Colonic mucosa (tissue), 4 donors: ENCODE results near the gene DDX59. TPM values are rescaled to one million over a fixed set of nuclear protein-coding genes. Genes with fewer than 3 reads are reported as not detected.

Source experiments
- DNase-seq: peaks from one replicate; pipeline ENCODE4 v3.0.0-alpha.2; 2020
- H3K27ac ChIP-seq: fragments of 200-600 bp; one replicate; pipeline ENCODE4 v1.8.0; 2021
- H3K27me3 ChIP-seq: fragments of 200-600 bp; one replicate; pipeline ENCODE4 v1.8.0; 2021
- H3K36me3 ChIP-seq: fragments of 200-600 bp; one replicate; pipeline ENCODE4 v1.8.0; 2021
- H3K4me1 ChIP-seq: fragments of 200-600 bp; one replicate; pipeline ENCODE4 v1.8.0; 2021; ENCODE audit warnings: mild to moderate bottlenecking
- H3K4me3 ChIP-seq: fragments of 200-600 bp; one replicate; pipeline ENCODE4 v1.8.0; 2021
- H3K9ac ChIP-seq, 2 donors: one replicate each; pipeline ENCODE4 v1.7.0; 2013; ENCODE audit warnings: control low read depth in 2 of 2, low read depth in 2 of 2, low read length in 2 of 2
- H3K9me3 ChIP-seq: fragments of 200-600 bp; one replicate; pipeline ENCODE4 v1.8.0; 2021
- CTCF ChIP-seq: fragments of 200-600 bp; IDR thresholded peaks from one replicate; pipeline ENCODE4 v1.8.0; 2022; ENCODE audit warnings: antibody characterized with exemption, mild to moderate bottlenecking
- intact Hi-C: fragments of 100-400 bp; cut with DNase I; formaldehyde crosslinking; loops from one replicate; pipeline ENCODE4 v1.14.1; 2022
- total RNA-seq, 2 donors: library from RNA; stranded (reverse); fragmentation: NEBNext Ultra II Directional in 1 of 2; extraction: Animal tissue kit (Norgen Biotek cat#: 25700) in 1 of 2; gene quantifications; one replicate each; pipeline ENCODE4 v1.2.1, GENCODE V29; 2021
- donor health status: healthy.
- donor health status: DM: no; HTN: no; CAD: no.
- donor health status: DM: no; HTN: no; CAD: no.

DDX59 gene
- total RNA-seq, 2 donors from 2014 or later, result 10.2 to 14.6 TPM

- Histone ChIP-seq H3K36me3 (no peaks in the 10 kb centered on the region), H3K4me3 (no peak overlapping the region), H3K9ac (no peak overlapping the region), H3K27ac (no peak overlapping the region), H3K4me1 (no peaks in the 10 kb centered on the region), H3K27me3 (no peaks in the 10 kb centered on the region), H3K9me3 (no peaks in the 10 kb centered on the region)
- no peak for TF ChIP-seq CTCF
- intact Hi-C loops, result loop anchor here (10.0 kb wide), 1 partner anchor 104 kb away; no protein-coding TSS in a partner anchor
- DNase-seq, result no peak
Measured at GRCh38 chr1:200681231-200681630, 11.5 kb upstream of the DDX59 start.

DNA sequence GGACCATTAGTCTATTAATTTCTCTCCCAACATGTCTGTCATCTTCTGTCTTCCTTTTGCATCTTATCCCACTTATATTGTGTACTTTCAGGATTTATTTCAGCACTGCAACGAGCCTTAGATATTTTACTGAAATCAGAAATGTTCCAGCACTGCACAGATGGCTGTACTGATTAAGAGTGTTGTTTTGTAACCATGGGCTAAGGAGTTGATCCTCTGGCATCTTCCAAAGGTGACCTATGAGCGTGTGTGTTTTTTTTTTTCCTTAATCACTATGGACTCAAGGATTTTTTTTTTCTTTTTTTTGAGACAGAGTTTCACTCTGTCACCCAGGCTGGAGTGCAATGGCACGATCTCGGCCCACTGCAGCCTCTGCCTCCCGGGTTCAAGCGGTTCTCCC lies 7.1 kb upstream of the DDX59 start:
- no peak for TF ChIP-seq CTCF
- H3K9me3 ChIP-seq, result no peaks in the 10 kb centered on the region
- no peaks in the 10 kb centered on the region for H3K36me3 ChIP-seq
- no peak overlapping the region for H3K9ac ChIP-seq
- no peak overlapping the region for H3K27ac ChIP-seq
- DNase-seq, result no peak
- H3K27me3 ChIP-seq, result no peaks in the 10 kb centered on the region
- intact Hi-C loops, result no loop called here
- no peaks in the 10 kb centered on the region for H3K4me1 ChIP-seq
- H3K4me3 ChIP-seq, result no peak overlapping the region

- no peak overlapping the region for H3K27ac ChIP-seq
- no peak for TF ChIP-seq CTCF
- H3K36me3 ChIP-seq, result no peaks in the 10 kb centered on the region
- H3K9ac ChIP-seq, result no peak overlapping the region
- intact Hi-C loops, result no loop called here
- H3K4me1 ChIP-seq, result peaks cover 3% of the 10 kb centered on the region
- H3K4me3 ChIP-seq, result no peak overlapping the region
- H3K9me3 ChIP-seq, result no peaks in the 10 kb centered on the region
- no peak for DNase-seq
- H3K27me3 ChIP-seq, result no peaks in the 10 kb centered on the region
Measured at GRCh38 chr1:200675588-200675852, 5.8 kb upstream of the DDX59 start.

DNA sequence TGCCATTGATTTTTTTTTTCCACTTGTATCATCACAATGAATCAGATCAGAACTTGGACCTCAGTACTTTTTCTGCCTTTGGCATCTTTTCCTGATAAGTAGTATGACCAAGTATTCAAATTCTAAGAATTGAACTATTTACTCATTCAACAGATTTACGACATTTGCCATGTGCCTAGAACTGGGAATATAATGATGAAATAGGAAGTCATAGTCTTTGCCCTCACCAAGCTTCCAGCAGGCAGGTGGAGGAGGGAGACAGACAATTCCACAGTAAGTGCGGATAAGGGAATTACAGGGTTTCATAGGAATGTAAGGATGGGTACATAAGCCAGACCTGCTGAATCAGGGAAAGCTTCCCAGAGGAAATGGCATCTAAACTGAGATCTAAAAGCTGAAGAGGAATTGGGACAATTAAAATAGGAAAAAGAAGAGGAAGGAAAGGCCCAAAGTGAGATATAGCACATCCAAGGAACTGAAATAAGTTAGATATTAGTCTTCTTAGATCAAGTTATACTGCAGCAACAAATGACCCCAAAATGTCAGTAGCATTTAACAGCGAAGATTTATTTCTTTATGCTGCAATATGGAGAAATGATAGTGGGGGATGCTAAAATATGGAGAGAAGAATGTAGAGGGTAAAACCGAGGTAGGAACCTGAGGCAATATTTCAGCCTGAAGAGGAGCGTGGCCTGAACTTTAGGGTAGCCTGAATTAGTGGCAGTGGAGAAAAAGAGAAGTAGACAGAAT lies 5.3 kb upstream of the DDX59 start:
- Histone ChIP-seq H3K9me3 (no peaks in the 10 kb centered on the region), H3K27ac (no peak overlapping the region), H3K36me3 (no peaks in the 10 kb centered on the region), H3K27me3 (no peaks in the 10 kb centered on the region), H3K4me3 (no peak overlapping the region), H3K9ac (no peak overlapping the region), H3K4me1 (peaks cover 4% of the 10 kb centered on the region)
- DNase-seq, result no peak
- intact Hi-C loops, result no loop called here
- no peak for TF ChIP-seq CTCF

DNA sequence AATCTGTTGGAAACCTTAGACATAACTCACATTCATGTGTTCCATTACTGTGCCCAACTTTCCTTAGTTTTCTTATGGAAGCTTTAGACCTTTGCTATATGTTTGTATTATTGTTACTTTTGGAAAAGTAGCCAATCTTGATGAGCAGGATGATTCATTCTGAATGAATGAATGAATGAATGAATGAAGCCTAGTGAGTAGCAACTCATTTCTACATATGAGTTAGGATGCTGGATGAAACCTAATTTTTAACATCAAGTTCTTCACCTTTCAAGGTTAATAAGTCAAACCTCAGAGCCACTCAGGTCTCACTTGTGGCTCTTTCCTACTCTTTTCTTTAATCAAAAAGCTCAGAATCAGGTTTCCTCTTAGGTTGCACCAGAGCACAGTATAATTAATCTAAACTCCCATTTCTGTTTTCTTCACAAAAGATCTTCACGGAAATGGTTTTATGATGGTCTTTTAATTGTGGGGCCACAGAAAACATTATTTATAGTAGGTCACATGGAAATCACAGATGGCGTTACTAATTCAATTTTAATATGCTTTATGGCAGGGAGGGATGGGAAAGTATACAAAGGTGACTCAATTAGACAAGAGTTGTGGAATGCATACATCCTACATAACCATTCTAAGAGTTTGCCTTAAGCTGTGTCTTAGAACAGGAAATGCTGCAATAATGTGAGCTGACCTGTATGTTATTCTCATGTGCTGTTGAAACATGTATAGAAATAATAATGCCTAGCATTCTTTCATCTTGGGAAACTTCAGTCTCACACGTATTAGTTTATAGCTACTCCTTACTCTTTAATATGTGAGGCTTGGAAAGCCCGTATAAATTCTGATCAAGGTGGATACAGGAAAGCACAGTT lies 4.5 kb upstream of the DDX59 start:
- no peaks in the 10 kb centered on the region for H3K27me3 ChIP-seq
- no peak overlapping the region for H3K9ac ChIP-seq
- no peak overlapping the region for H3K4me3 ChIP-seq
- no peak for DNase-seq
- H3K4me1 ChIP-seq, result peaks cover 4% of the 10 kb centered on the region
- no peak for TF ChIP-seq CTCF
- no peaks in the 10 kb centered on the region for H3K36me3 ChIP-seq
- no peaks in the 10 kb centered on the region for H3K9me3 ChIP-seq
- intact Hi-C loops, result no loop called here
- no peak overlapping the region for H3K27ac ChIP-seq
